Spleen (tissue), 7 donors: Measurements from ENCODE around the gene TTC36.

Experiments
- CTCF ChIP-seq, 11 experiments: fragments of 200-600 bp in 7 of 11; fragments of 450-650 bp in 4 of 11; sonication (generic) in 4 of 11; IDR thresholded peaks in 8 of 11; conservative IDR thresholded peaks in 3 of 11; 1 replicate in 7 of 11; 2 replicates in 4 of 11; pipeline versions ENCODE4 v1.4.0 to v1.8.0; 2016 to 2021; ENCODE audit warnings: antibody characterized with exemption in 11 of 11, inconsistent platforms in 4 of 11, mild to moderate bottlenecking in 1 of 11
- POLR2A ChIP-seq, 3 donors: fragments of 450-650 bp; IDR thresholded peaks; one replicate each; pipeline ENCODE4 v1.5.1; 2017; ENCODE audit warnings: antibody characterized with exemption in 3 of 3, mild to moderate bottlenecking in 1 of 3
- POLR2AphosphoS5 ChIP-seq, 3 donors: sonication (generic); formaldehyde crosslinking; IDR thresholded peaks; one replicate each; pipeline ENCODE4 v1.5.1; 2017; ENCODE audit warnings: antibody characterized with exemption in 3 of 3
- donor health status: DM: no; HTN: no; CAD: no; lungs with moderate emphysema.
- donor health status: DM: no; HTN: no; CAD: no.
- donor health status: DM: no; HTN: no; CAD: no.

GRCh38 chr11:118526688-118527087, 586 bp upstream of the TTC36 start:
- no peak for TF ChIP-seq POLR2A (IDR thresholded peaks at IDR 0.05)
- no peak for TF ChIP-seq CTCF (IDR thresholded peaks at IDR 0.05 in 8 of 11, conservative IDR thresholded peaks at IDR 0.05 in 3 of 11)
- TF ChIP-seq POLR2AphosphoS5 (IDR thresholded peaks at IDR 0.05) = no peak
